Muscle layer of colon (tissue), 2 donors: ENCODE data around the gene LRRC75A.

Experiments used
- H3K27ac ChIP-seq: one replicate; pipeline ENCODE4 v1.7.0; 2013; ENCODE audit warnings: low read depth, mild to moderate bottlenecking, low read length, moderate library complexity
- H3K27me3 ChIP-seq, 2 donors: one replicate each; pipeline ENCODE4 v1.7.0; 2013; ENCODE audit warnings: low read length in 2 of 2, mild to moderate bottlenecking in 2 of 2; ENCODE audit not compliant: insufficient read depth in 2 of 2, control insufficient read depth in 1 of 2
- H3K36me3 ChIP-seq: one replicate; pipeline ENCODE4 v1.7.0; 2013; ENCODE audit warnings: mild to moderate bottlenecking, low read length; ENCODE audit not compliant: insufficient read depth
- H3K4me1 ChIP-seq: one replicate; pipeline ENCODE4 v1.7.0; 2013; ENCODE audit warnings: mild to moderate bottlenecking, low read length; ENCODE audit not compliant: insufficient read depth
- H3K4me3 ChIP-seq, 2 donors: one replicate each; pipeline ENCODE4 v1.7.0; 2013; ENCODE audit warnings: low read length in 2 of 2, low read depth in 1 of 2, mild to moderate bottlenecking in 1 of 2, moderate library complexity in 1 of 2
- H3K9ac ChIP-seq: one replicate; pipeline ENCODE4 v1.7.0; 2013; ENCODE audit warnings: low read length
- H3K9me3 ChIP-seq: one replicate; pipeline ENCODE4 v1.7.0; 2013; ENCODE audit warnings: mild to moderate bottlenecking, low read length
- donor health status: abdominal sarcoma.
- donor health status: Adenocarcinoma of cecum.

LRRC75A gene

GRCh38 chr17:16492613-16493530 is 879 bp upstream of the LRRC75A start:
- Histone ChIP-seq H3K36me3 (no peaks in the 10 kb centered on the region), H3K27me3 (no peaks in the 10 kb centered on the region), H3K9ac (no peak overlapping the region), H3K9me3 (no peaks in the 10 kb centered on the region), H3K4me1 (peaks cover 11% of the 10 kb centered on the region), H3K27ac (peak overlapping the region; percentile 52), H3K4me3 (peak overlapping the region; percentile 42 to 56)

DNA sequence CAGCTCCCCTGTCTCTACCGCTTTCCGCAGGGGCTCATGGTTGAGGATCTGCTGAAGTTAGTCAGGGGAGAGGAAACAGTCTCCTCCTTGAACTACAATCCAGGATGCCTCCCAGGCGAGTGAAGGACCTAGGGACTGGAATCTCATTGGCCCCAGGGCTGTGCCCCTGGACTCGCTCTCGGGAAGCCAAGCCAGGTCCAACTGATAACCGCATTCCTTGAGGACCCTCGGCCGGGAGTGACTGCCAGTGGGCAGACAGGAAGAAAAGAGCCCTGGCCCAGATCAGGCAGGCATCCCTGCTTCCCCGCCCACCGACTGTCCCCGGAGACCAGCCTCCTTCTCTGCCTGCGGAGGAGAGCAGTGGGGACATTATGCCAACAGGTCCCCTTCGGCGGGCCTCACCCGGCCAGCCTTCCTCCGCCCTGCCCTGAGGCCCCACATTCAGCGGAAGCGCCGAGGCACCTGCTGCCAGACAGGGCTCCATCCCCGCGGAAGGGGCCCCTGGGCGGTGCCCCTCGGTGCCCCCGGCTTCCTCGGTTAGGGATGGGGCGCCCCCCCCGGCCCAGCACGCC is 776 bp downstream of the LRRC75A start:
- peaks cover 20% of the 10 kb centered on the region for H3K4me1 ChIP-seq
- H3K36me3 ChIP-seq: no peaks in the 10 kb centered on the region
- H3K27ac ChIP-seq: no peak overlapping the region
- no peak overlapping the region for H3K9ac ChIP-seq
- no peaks in the 10 kb centered on the region for H3K9me3 ChIP-seq
- H3K4me3 ChIP-seq: peak overlapping the region; percentile 50 to 63
- H3K27me3 ChIP-seq: no peaks in the 10 kb centered on the region

DNA sequence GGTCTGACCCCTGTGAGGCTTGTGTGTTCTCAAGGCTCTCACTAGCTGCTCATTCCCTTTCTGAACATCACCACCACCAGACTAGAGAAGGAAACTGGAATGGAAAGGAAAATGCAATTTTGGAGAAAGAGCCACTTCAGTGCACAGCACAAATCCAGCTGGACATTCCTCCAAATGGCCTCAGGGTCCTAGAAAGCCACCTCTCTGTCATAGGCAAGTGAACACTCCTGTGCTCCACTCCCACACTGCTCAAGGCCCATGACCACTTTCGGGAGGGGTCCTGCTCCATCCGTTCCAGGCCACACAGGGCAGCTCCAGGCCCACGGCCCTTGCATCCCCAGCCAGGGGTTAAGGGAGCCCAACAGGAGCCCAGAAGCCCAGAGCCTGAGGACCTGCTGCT is 2.6 kb downstream of the LRRC75A start:
- Histone ChIP-seq H3K27me3 (no peaks in the 10 kb centered on the region), H3K4me3 (no peak overlapping the region), H3K4me1 (peaks cover 38% of the 10 kb centered on the region)

DNA sequence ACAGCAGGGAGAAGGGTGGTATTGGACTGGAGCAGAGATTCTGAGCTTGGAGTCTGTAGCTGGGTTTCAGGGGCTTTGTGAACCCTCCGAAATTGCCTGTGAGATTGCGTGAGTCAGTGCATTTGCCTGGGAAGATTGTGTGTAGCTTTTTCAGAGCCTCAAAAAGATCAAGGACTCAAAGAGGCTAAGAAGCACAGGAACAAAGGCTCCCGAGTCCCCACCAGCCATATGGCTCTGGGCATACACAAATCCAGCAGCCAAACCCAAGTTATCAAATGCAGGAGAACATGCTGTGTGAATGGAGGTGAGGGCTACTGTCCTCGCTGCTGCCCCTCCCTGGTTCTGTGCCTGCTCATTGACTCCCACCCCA is 3.0 kb downstream of the LRRC75A start:
- H3K9me3 ChIP-seq: no peaks in the 10 kb centered on the region
- H3K36me3 ChIP-seq: no peaks in the 10 kb centered on the region
- peaks cover 40% of the 10 kb centered on the region for H3K4me1 ChIP-seq
- H3K27ac ChIP-seq: no peak overlapping the region
- H3K9ac ChIP-seq: no peak overlapping the region
- no peaks in the 10 kb centered on the region for H3K27me3 ChIP-seq
- no peak overlapping the region for H3K4me3 ChIP-seq

More for the DNA sequence above, 2.6 kb downstream of the LRRC75A start:
- Histone ChIP-seq H3K9ac (no peak overlapping the region), H3K36me3 (no peaks in the 10 kb centered on the region), H3K9me3 (no peaks in the 10 kb centered on the region), H3K27ac (no peak overlapping the region)

DNA sequence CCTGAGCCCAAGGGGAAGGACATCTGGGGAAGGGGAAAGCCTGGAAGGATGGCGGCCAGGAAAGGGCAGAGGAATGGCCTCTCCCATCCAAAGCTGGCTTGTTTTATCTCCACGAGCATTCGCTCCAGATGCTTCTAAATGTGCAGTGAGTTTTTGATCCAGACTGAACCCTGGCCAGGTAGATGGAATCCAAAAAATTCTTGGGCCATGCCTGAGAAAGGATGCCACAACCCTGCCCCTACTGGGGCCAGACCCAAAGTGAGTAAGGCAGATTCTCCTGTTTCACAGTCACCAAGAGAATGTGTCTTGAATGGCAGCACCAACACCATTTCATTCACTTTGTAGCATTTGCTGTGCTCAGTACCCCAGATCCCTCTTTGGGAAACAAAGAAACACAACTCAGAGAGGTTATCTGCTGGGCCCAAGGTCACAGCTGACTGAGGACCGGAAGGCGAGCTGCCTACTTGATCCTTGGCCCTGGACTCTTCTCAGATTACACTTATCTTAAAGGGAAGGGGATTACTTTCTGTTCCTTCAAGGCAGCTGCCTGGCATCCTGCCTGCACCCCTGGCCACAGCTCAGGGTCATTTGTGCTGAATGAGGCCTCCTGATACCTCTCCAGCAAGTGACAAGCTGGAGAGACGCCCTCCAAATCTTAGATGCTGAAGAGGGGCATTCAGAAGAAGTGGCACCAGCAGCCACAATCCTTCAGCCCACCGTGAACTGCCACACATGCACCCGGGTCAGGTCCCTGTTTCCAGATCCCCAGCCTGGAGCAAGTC is 3.6 kb downstream of the LRRC75A start:
- no peak overlapping the region for H3K27ac ChIP-seq
- no peak overlapping the region for H3K9ac ChIP-seq
- H3K4me1 ChIP-seq: peaks cover 40% of the 10 kb centered on the region

GRCh38 chr17:16486373-16487250 is 5.4 kb downstream of the LRRC75A start:
- H3K36me3 ChIP-seq: no peaks in the 10 kb centered on the region
- H3K27ac ChIP-seq: peak overlapping the region; percentile 43
- H3K4me3 ChIP-seq: peak overlapping the region in 1 of 2 donors; percentile 26
- H3K4me1 ChIP-seq: peaks cover 40% of the 10 kb centered on the region
- no peaks in the 10 kb centered on the region for H3K9me3 ChIP-seq
- H3K27me3 ChIP-seq: no peaks in the 10 kb centered on the region
- H3K9ac ChIP-seq: peak overlapping the region; percentile 50

More for the DNA sequence above, 3.6 kb downstream of the LRRC75A start:
- Histone ChIP-seq H3K9me3 (no peaks in the 10 kb centered on the region), H3K36me3 (no peaks in the 10 kb centered on the region), H3K27me3 (no peaks in the 10 kb centered on the region), H3K4me3 (no peak overlapping the region)

- no peaks in the 10 kb centered on the region for H3K27me3 ChIP-seq
- peak overlapping the region in 1 of 2 donors; percentile 37 for H3K4me3 ChIP-seq
- H3K27ac ChIP-seq: no peak overlapping the region
- H3K36me3 ChIP-seq: no peaks in the 10 kb centered on the region
- H3K9me3 ChIP-seq: no peaks in the 10 kb centered on the region
- H3K9ac ChIP-seq: no peak overlapping the region
- peaks cover 29% of the 10 kb centered on the region for H3K4me1 ChIP-seq
These were observed 7.4 kb downstream of the LRRC75A start for GRCh38 chr17:16484445-16485175.

DNA sequence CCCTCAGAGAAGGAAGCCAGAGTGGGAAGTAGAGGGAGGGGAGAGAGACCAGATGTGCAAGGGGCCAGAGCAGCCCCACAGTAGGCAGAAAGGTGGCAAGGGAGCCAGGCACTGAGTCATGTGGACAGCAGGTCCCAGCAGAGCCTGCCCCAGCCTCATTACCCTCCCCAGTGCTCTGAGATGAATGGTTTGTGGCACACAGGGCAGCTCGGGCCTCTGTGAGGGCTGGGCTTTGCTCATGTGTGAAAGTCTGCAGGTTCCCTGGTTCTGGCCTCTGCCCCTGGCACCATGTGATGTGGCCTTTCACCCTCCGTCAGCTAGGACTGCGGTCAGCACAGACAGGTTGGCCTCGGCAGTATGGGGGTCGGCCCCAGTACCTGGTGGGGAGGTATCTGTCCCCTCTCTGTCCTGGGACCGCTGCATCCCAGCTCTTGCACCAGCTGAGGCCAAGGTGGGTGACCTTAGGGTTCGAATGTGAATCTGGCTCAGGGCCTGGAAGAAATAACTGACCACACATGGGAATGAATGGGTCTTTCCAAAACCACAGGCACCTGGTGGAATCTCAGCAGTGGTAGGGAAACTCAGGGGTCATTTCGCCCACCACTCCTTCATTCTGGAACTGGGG is 8.9 kb downstream of the LRRC75A start:
- H3K9me3 ChIP-seq: no peaks in the 10 kb centered on the region
- no peaks in the 10 kb centered on the region for H3K36me3 ChIP-seq
- no peak overlapping the region for H3K9ac ChIP-seq
- no peak overlapping the region for H3K4me3 ChIP-seq
- peaks cover 37% of the 10 kb centered on the region for H3K4me1 ChIP-seq
- H3K27ac ChIP-seq: no peak overlapping the region
- no peaks in the 10 kb centered on the region for H3K27me3 ChIP-seq

DNA sequence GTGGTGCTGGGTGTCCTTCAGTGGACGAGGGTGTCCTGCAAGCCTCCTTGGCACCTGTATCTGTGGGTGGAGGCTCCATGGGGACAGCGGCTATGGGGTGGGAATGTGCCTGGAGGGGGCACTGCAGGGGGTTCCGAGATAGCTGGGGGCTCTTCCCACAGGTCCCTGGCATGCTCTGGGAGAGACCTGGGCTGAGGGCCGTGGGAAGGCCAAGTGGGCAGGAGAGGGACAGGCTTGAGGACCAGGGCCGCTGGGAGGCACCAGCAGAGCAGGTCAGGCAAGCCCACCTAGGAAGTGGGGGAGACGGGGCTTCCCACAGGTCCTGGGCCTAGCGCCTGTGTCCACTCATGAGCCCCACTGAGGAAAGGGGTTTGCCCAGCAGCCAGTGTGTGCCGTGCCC is 9.7 kb downstream of the LRRC75A start:
- Histone ChIP-seq H3K4me1 (peaks cover 46% of the 10 kb centered on the region), H3K9me3 (no peaks in the 10 kb centered on the region)

GRCh38 chr17:16480995-16481394 is 11.0 kb downstream of the LRRC75A start:
- H3K27ac ChIP-seq: no peak overlapping the region
- no peak overlapping the region for H3K9ac ChIP-seq
- no peaks in the 10 kb centered on the region for H3K36me3 ChIP-seq
- H3K4me3 ChIP-seq: no peak overlapping the region
- H3K9me3 ChIP-seq: no peaks in the 10 kb centered on the region
- no peaks in the 10 kb centered on the region for H3K27me3 ChIP-seq
- peaks cover 38% of the 10 kb centered on the region for H3K4me1 ChIP-seq

More for the DNA sequence above, 9.7 kb downstream of the LRRC75A start:
- no peak overlapping the region for H3K9ac ChIP-seq
- no peaks in the 10 kb centered on the region for H3K27me3 ChIP-seq
- no peaks in the 10 kb centered on the region for H3K36me3 ChIP-seq
- no peak overlapping the region for H3K4me3 ChIP-seq
- H3K27ac ChIP-seq: no peak overlapping the region
